HFFc6 (cell line): ENCODE results near the gene KIAA0513. TPM values are rescaled to one million over a fixed set of nuclear protein-coding genes. Genes with fewer than 3 reads are reported as not detected.

ENCODE experiments used
- DNase-seq: peaks from one replicate; pipeline ENCODE4 v3.0.0-alpha.2; 2018
- H3K27ac Mint-ChIP-seq: 2 replicates; pipeline ENCODE4 v1.8.0; 2020; ENCODE audit warnings: mild to moderate bottlenecking, mixed read lengths
- H3K27me3 Mint-ChIP-seq: 2 replicates; pipeline ENCODE4 v1.8.0; 2021; ENCODE audit warnings: mild to moderate bottlenecking, moderate library complexity, mixed read lengths; ENCODE audit not compliant: insufficient read depth
- H3K36me3 Mint-ChIP-seq: 2 replicates; pipeline ENCODE4 v1.8.0; 2021; ENCODE audit warnings: low read depth, mixed read lengths
- H3K4me1 Mint-ChIP-seq: 2 replicates; pipeline ENCODE4 v1.8.0; 2020; ENCODE audit warnings: low read depth, mixed read lengths
- H3K4me3 Mint-ChIP-seq: 2 replicates; pipeline ENCODE4 v1.8.0; 2020; ENCODE audit warnings: mild to moderate bottlenecking, moderate library complexity, mixed read lengths
- H3K9me3 Mint-ChIP-seq: 2 replicates; pipeline ENCODE4 v1.8.0; 2020; ENCODE audit warnings: mild to moderate bottlenecking, mixed read lengths
- CTCF ChIP-seq: fragments of 200-600 bp; sonication (generic); IDR thresholded peaks from 2 replicates; pipeline ENCODE4 v1.5.0; 2021; ENCODE audit warnings: antibody characterized with exemption, mild to moderate bottlenecking
- total RNA-seq, 6 experiments: library from RNA; stranded (reverse); fragmentation: NEBNext Ultra II Directional; extraction: Animal tissue kit (Norgen Biotek cat#: 25700); gene quantifications; 2 replicates in 1 of 6; 3 replicates in 5 of 6; pipeline ENCODE4 v1.2.3, GENCODE V29; 2021

The KIAA0513 gene
- total RNA-seq, 6 experiments from 2014 or later = 12.5 to 15.4 (median 13.8) TPM

- Mint-ChIP-seq H3K27me3 (peaks cover 1% of the 10 kb centered on the region; the same call in 1 of the 2 replicates), H3K27ac (peak overlapping the region; percentile 66), H3K9me3 (no peaks in the 10 kb centered on the region), H3K4me3 (no peak overlapping the region), H3K36me3 (peaks cover 64% of the 10 kb centered on the region), H3K4me1 (peaks cover 39% of the 10 kb centered on the region)
- DNase-seq = no peak
- TF ChIP-seq CTCF = no peak
Observed at GRCh38 chr16:84992717-84993075, 34.9 kb upstream of the KIAA0513 start.

GRCh38 chr16:84993926-84994325 is 33.7 kb upstream of the KIAA0513 start:
- DNase-seq = no peak
- TF ChIP-seq CTCF = no peak
- peaks cover 53% of the 10 kb centered on the region for H3K36me3 Mint-ChIP-seq
- peaks cover 47% of the 10 kb centered on the region for H3K4me1 Mint-ChIP-seq
- H3K9me3 Mint-ChIP-seq = no peaks in the 10 kb centered on the region
- peak overlapping the region; percentile 82; the same call in 1 of the 2 replicates for H3K4me3 Mint-ChIP-seq
- peak overlapping the region; percentile 99 for H3K27ac Mint-ChIP-seq
- H3K27me3 Mint-ChIP-seq = no peaks in the 10 kb centered on the region

- TF ChIP-seq CTCF = no peak
- Mint-ChIP-seq H3K4me3 (peak overlapping the region; percentile 82), H3K27me3 (no peaks in the 10 kb centered on the region), H3K9me3 (no peaks in the 10 kb centered on the region), H3K27ac (peak overlapping the region; percentile 99), H3K36me3 (peaks cover 47% of the 10 kb centered on the region), H3K4me1 (peaks cover 62% of the 10 kb centered on the region)
- DNase-seq = no peak
Observed at GRCh38 chr16:84995663-84996062, 31.9 kb upstream of the KIAA0513 start.

- no peak for TF ChIP-seq CTCF
- Mint-ChIP-seq H3K4me1 (peaks cover 69% of the 10 kb centered on the region), H3K27ac (peak overlapping the region; percentile 99), H3K4me3 (peak overlapping the region; percentile 57; the same call in 1 of the 2 replicates), H3K27me3 (no peaks in the 10 kb centered on the region), H3K36me3 (peaks cover 47% of the 10 kb centered on the region), H3K9me3 (no peaks in the 10 kb centered on the region)
- no peak for DNase-seq
Observed at GRCh38 chr16:84996365-84996764, 31.2 kb upstream of the KIAA0513 start.

GRCh38 chr16:84999200-84999599 is 28.4 kb upstream of the KIAA0513 start:
- no peak for DNase-seq
- no peaks in the 10 kb centered on the region; the same call in 1 of the 2 replicates for H3K27me3 Mint-ChIP-seq
- peaks cover 56% of the 10 kb centered on the region for H3K36me3 Mint-ChIP-seq
- no peaks in the 10 kb centered on the region for H3K9me3 Mint-ChIP-seq
- peaks cover 82% of the 10 kb centered on the region for H3K4me1 Mint-ChIP-seq
- H3K27ac Mint-ChIP-seq = peak overlapping the region; percentile 47
- no peak for TF ChIP-seq CTCF
- H3K4me3 Mint-ChIP-seq = no peak overlapping the region
